ENCODE results near the gene SMYD2. TPM values are rescaled to one million over a fixed set of nuclear protein-coding genes. Genes with fewer than 3 reads are reported as not detected.

SMYD2 gene
- total RNA-seq, 1 experiment from 2014 or later: 27.2 TPM

GRCh38 chr1:214289574-214290272, 8.8 kb downstream of the SMYD2 start:
- Histone ChIP-seq H3K4me3 (replicated peaks in 1 of 2; ENCODE audit: low read depth in 1 of 2, low read length in 2 of 2) (no peak overlapping the region), H3K36me3 (ENCODE audit: control insufficient read depth in 1 of 2, insufficient read depth in 2 of 2, low read length in 2 of 2) (no peaks in the 10 kb centered on the region), H3K4me1 (ENCODE audit: control insufficient read depth in 1 of 2, insufficient read depth in 2 of 2, low read length in 2 of 2) (peaks cover 2 to 4% of the 10 kb centered on the region in 2 experiments; a peak in 2 of 4 replicates), H3K9ac (ENCODE audit: low read length) (no peak overlapping the region), H3K27ac (ENCODE audit: low read depth, low read length) (no peak overlapping the region), H3K4me2 (ENCODE audit: low read length) (no peak overlapping the region), H2AFZ (ENCODE audit: low read depth, low read length, poor library complexity, severe bottlenecking) (no peak overlapping the region), H3K79me2 (ENCODE audit: insufficient read depth, low read length) (peaks cover 31% of the 10 kb centered on the region), H4K20me1 (ENCODE audit: insufficient read depth) (no peaks in the 10 kb centered on the region), H3K27me3 (ENCODE audit: insufficient read depth, low read length) (no peaks in the 10 kb centered on the region), H3K9me2 (ENCODE audit: insufficient read depth) (no peaks in the 10 kb centered on the region), H3K9me3 (ENCODE audit: control insufficient read depth in 1 of 2, insufficient read depth in 1 of 2, low read depth in 1 of 2, low read length in 2 of 2) (no peaks in the 10 kb centered on the region)
- ChIA-PET CTCF (no interaction called here), RAD21 (ENCODE audit: low non-redundant PET in 1 of 2, low total read pairs in 2 of 2, uncharacterized antibody in 2 of 2, unreplicated experiment in 2 of 2) (no interaction called here), POLR2A (no interaction called here)
- DNase-seq (ENCODE audit: low read depth, low spot score) (no peak), ATAC-seq (no peak)
- intact Hi-C loops (cut with micrococcal nuclease): loop anchor here (10.0 kb wide), 1 partner anchor 1165 kb away; no protein-coding TSS in a partner anchor
- BruUV-seq (replicated peaks): no TSS peak
- no peak for TF ChIP-seq ELF1 (IDR thresholded peaks at IDR 0.05; ENCODE audit: borderline replicate concordance, low read depth)
- TF ChIP-seq RAD21 (IDR thresholded peaks at IDR 0.05; ENCODE audit: low read depth): no peak
- no peak for TF ChIP-seq EZH2 (IDR thresholded peaks at IDR 0.05)
- TF ChIP-seq ZFX (IDR thresholded peaks at IDR 0.05): no peak
- no peak for TF ChIP-seq SRF (IDR thresholded peaks at IDR 0.05; ENCODE audit: low read depth)
- TF ChIP-seq SP1 (IDR thresholded peaks at IDR 0.05; ENCODE audit: low read depth): no peak

GRCh38 chr1:214290424-214291037, 9.6 kb downstream of the SMYD2 start:
- intact Hi-C loops (cut with micrococcal nuclease): no loop called here
- RAD21 ChIA-PET (ENCODE audit: low non-redundant PET in 1 of 2, low total read pairs in 2 of 2, uncharacterized antibody in 2 of 2, unreplicated experiment in 2 of 2): no interaction called here
- Histone ChIP-seq H3K79me2 (ENCODE audit: insufficient read depth, low read length) (peaks cover 27% of the 10 kb centered on the region), H3K4me3 (replicated peaks in 1 of 2; ENCODE audit: low read depth in 1 of 2, low read length in 2 of 2) (no peak overlapping the region), H3K36me3 (ENCODE audit: control insufficient read depth in 1 of 2, insufficient read depth in 2 of 2, low read length in 2 of 2) (no peaks in the 10 kb centered on the region), H3K4me2 (ENCODE audit: low read length) (no peak overlapping the region), H3K27me3 (ENCODE audit: insufficient read depth, low read length) (no peaks in the 10 kb centered on the region), H4K20me1 (ENCODE audit: insufficient read depth) (no peaks in the 10 kb centered on the region), H3K4me1 (ENCODE audit: control insufficient read depth in 1 of 2, insufficient read depth in 2 of 2, low read length in 2 of 2) (no peaks in the 10 kb centered on the region), H3K9me3 (ENCODE audit: control insufficient read depth in 1 of 2, insufficient read depth in 1 of 2, low read depth in 1 of 2, low read length in 2 of 2) (no peaks in the 10 kb centered on the region), H3K9ac (ENCODE audit: low read length) (no peak overlapping the region), H2AFZ (ENCODE audit: low read depth, low read length, poor library complexity, severe bottlenecking) (no peak overlapping the region), H3K9me2 (ENCODE audit: insufficient read depth) (no peaks in the 10 kb centered on the region), H3K27ac (ENCODE audit: low read depth, low read length) (no peak overlapping the region)
- TF ChIP-seq POLR2AphosphoS5 (IDR thresholded peaks at IDR 0.05; ENCODE audit: low read depth, low read length) (no peak), EZH2phosphoT487 (IDR thresholded peaks at IDR 0.05; ENCODE audit: borderline replicate concordance) (no peak), SIN3A (IDR thresholded peaks at IDR 0.05; ENCODE audit: low read depth) (no peak), REST (IDR thresholded peaks at IDR 0.05; ENCODE audit: low read depth) (no peak), CTCF (IDR thresholded peaks at IDR 0.05 in 2 of 3, conservative IDR thresholded peaks at IDR 0.05 in 1 of 3; ENCODE audit: borderline replicate concordance in 1 of 3, insufficient read depth in 1 of 3, low read depth in 2 of 3, low read length in 2 of 3) (no peak), EGR1 (IDR thresholded peaks at IDR 0.05; ENCODE audit: low read depth) (no peak)
- no peak for ATAC-seq
- no peak for DNase-seq (ENCODE audit: low read depth, low spot score)
- POLR2A ChIA-PET: no interaction called here
- CTCF ChIA-PET: no interaction called here
- BruUV-seq (replicated peaks): no TSS peak
